ENCODE measurements around the gene KLHL7. TPM values are rescaled to one million over a fixed set of nuclear protein-coding genes. Genes with fewer than 3 reads are reported as not detected.

The KLHL7 gene
- total RNA-seq, 1 experiment from 2014 or later, result 20.6 TPM

- no peak for DNase-seq (ENCODE audit: low read depth, low spot score)
- CTCF ChIA-PET, result no interaction called here
- intact Hi-C loops (cut with micrococcal nuclease), result no loop called here
Measured at GRCh38 chr7:23123465-23123864, 17.9 kb downstream of the KLHL7 start.

More at GRCh38 chr7:23123465-23123864, 17.9 kb downstream of the KLHL7 start:
- ATAC-seq, result no peak
- Histone ChIP-seq H3K79me2 (ENCODE audit: insufficient read depth, low read length) (no peaks in the 10 kb centered on the region), H3K9me2 (ENCODE audit: insufficient read depth) (no peaks in the 10 kb centered on the region), H3K27ac (ENCODE audit: low read depth, low read length) (no peak overlapping the region), H2AFZ (ENCODE audit: low read depth, low read length, poor library complexity, severe bottlenecking) (no peak overlapping the region), H3K4me2 (ENCODE audit: low read length) (no peak overlapping the region), H3K4me1 (ENCODE audit: control insufficient read depth in 1 of 2, insufficient read depth in 2 of 2, low read length in 2 of 2) (no peaks in the 10 kb centered on the region), H3K36me3 (ENCODE audit: control insufficient read depth in 1 of 2, insufficient read depth in 2 of 2, low read length in 2 of 2) (peaks cover 0 to 6% of the 10 kb centered on the region in 2 experiments; a peak in 1 of 4 replicates), H3K4me3 (replicated peaks in 1 of 2; ENCODE audit: low read depth in 1 of 2, low read length in 2 of 2) (no peak overlapping the region), H4K20me1 (ENCODE audit: insufficient read depth) (no peaks in the 10 kb centered on the region), H3K27me3 (ENCODE audit: insufficient read depth, low read length) (no peaks in the 10 kb centered on the region), H3K9ac (ENCODE audit: low read length) (no peak overlapping the region), H3K9me3 (ENCODE audit: control insufficient read depth in 1 of 2, insufficient read depth in 1 of 2, low read depth in 1 of 2, low read length in 2 of 2) (no peaks in the 10 kb centered on the region)
- TF ChIP-seq CTCF (IDR thresholded peaks at IDR 0.05 in 2 of 3, conservative IDR thresholded peaks at IDR 0.05 in 1 of 3; ENCODE audit: borderline replicate concordance in 1 of 3, insufficient read depth in 1 of 3, low read depth in 2 of 3, low read length in 2 of 3), result no peak
- TF ChIP-seq ZBTB33 (IDR thresholded peaks at IDR 0.05; ENCODE audit: extremely low read depth, insufficient replicate concordance, low read length), result no peak
- no peak for TF ChIP-seq RAD21 (IDR thresholded peaks at IDR 0.05; ENCODE audit: low read depth)
- no peak for TF ChIP-seq SIN3A (IDR thresholded peaks at IDR 0.05; ENCODE audit: low read depth)
- TF ChIP-seq POLR2A (IDR thresholded peaks at IDR 0.05; ENCODE audit: borderline replicate concordance, extremely low read depth, insufficient read depth, insufficient read length), result no peak
- ChIA-PET RAD21 (ENCODE audit: low non-redundant PET in 1 of 2, low total read pairs in 2 of 2, uncharacterized antibody in 2 of 2, unreplicated experiment in 2 of 2) (no interaction called here), POLR2A (no interaction called here)
- no TSS peak for BruUV-seq (replicated peaks)

All from HCT116 (cell line).